Liver (tissue), 9 donors: Measurements from ENCODE around the gene LPP. TPM values are rescaled to one million over a fixed set of nuclear protein-coding genes. Genes with fewer than 3 reads are reported as not detected.

Experiments
- DNase-seq: peaks from one replicate; pipeline ENCODE4 v3.0.0-alpha.2; 2017; ENCODE audit warnings: low spot score
- H3K27ac ChIP-seq, 2 donors: one replicate each; pipeline ENCODE4 v1.7.0; 2013; ENCODE audit warnings: inconsistent platforms in 2 of 2, low read length in 2 of 2, control low read depth in 1 of 2, low read depth in 1 of 2, mild to moderate bottlenecking in 1 of 2
- H3K27me3 ChIP-seq, 4 donors: one replicate each; pipeline versions ENCODE4 v1.6.1 to v1.7.0; 2013; ENCODE audit warnings: low read length in 3 of 4, inconsistent platforms in 1 of 4, mild to moderate bottlenecking in 1 of 4, moderate library complexity in 1 of 4; ENCODE audit not compliant: control insufficient read depth in 4 of 4, insufficient read depth in 4 of 4
- H3K36me3 ChIP-seq, 4 donors: one replicate each; pipeline versions ENCODE4 v1.6.1 to v1.7.0; 2013; ENCODE audit warnings: low read length in 3 of 4, mild to moderate bottlenecking in 3 of 4, low read depth in 1 of 4, moderate library complexity in 1 of 4; ENCODE audit not compliant: control insufficient read depth in 4 of 4, insufficient read depth in 3 of 4
- H3K4me1 ChIP-seq, 4 donors: one replicate each; pipeline versions ENCODE4 v1.6.1 to v1.7.0; 2013; ENCODE audit warnings: low read length in 3 of 4, mild to moderate bottlenecking in 3 of 4, moderate library complexity in 1 of 4; ENCODE audit not compliant: control insufficient read depth in 4 of 4, insufficient read depth in 4 of 4
- H3K4me3 ChIP-seq, 3 donors: one replicate each; pipeline versions ENCODE4 v1.6.1 to v1.7.0; 2013; ENCODE audit warnings: low read length in 3 of 3, control low read depth in 1 of 3, low read depth in 1 of 3, mild to moderate bottlenecking in 1 of 3
- H3K9ac ChIP-seq, 2 donors: one replicate each; pipeline ENCODE4 v1.7.0; 2013; ENCODE audit warnings: low read length in 2 of 2, mild to moderate bottlenecking in 2 of 2, moderate library complexity in 2 of 2, control low read depth in 1 of 2, low read depth in 1 of 2
- H3K9me3 ChIP-seq, 4 donors: one replicate each; pipeline versions ENCODE4 v1.6.1 to v1.7.0; 2013; ENCODE audit warnings: low read length in 3 of 4; ENCODE audit not compliant: control insufficient read depth in 4 of 4
- EGR1 ChIP-seq, 2 donors: IDR thresholded peaks; 2 replicates each; pipeline ENCODE4 v1.6.1; 2016 to 2018; ENCODE audit warnings: antibody characterized with exemption in 2 of 2, low read depth in 2 of 2
- FOXA1 ChIP-seq: IDR thresholded peaks from 2 replicates; pipeline ENCODE4 v1.6.1; 2016; ENCODE audit warnings: antibody characterized with exemption
- GABPA ChIP-seq, 2 donors: IDR thresholded peaks in 1 of 2; conservative IDR thresholded peaks in 1 of 2; 2 replicates each; pipeline ENCODE4 v1.6.1; 2016; ENCODE audit warnings: antibody characterized with exemption in 2 of 2, mild to moderate bottlenecking in 1 of 2, moderate library complexity in 1 of 2
- HNF4A ChIP-seq, 2 donors: conservative IDR thresholded peaks; 2 replicates each; pipeline ENCODE4 v1.6.1; 2016; ENCODE audit warnings: antibody characterized with exemption in 2 of 2, mild to moderate bottlenecking in 2 of 2
- HNF4G ChIP-seq: IDR thresholded peaks from 2 replicates; pipeline ENCODE4 v1.6.1; 2016; ENCODE audit warnings: antibody characterized with exemption
- JUND ChIP-seq, 2 donors: IDR thresholded peaks; 2 replicates each; pipeline ENCODE4 v1.6.1; 2016; ENCODE audit warnings: antibody characterized with exemption in 2 of 2
- NR2F2 ChIP-seq: IDR thresholded peaks from 2 replicates; pipeline ENCODE4 v1.6.1; 2016; ENCODE audit warnings: antibody characterized with exemption
- RAD21 ChIP-seq, 2 donors: IDR thresholded peaks; 2 replicates each; pipeline ENCODE4 v1.6.1; 2016; ENCODE audit warnings: antibody characterized with exemption in 2 of 2, mild to moderate bottlenecking in 2 of 2
- RXRA ChIP-seq, 2 donors: IDR thresholded peaks; 2 replicates each; pipeline ENCODE4 v1.6.1; 2017 to 2018; ENCODE audit warnings: antibody characterized with exemption in 2 of 2, mild to moderate bottlenecking in 1 of 2
- TAF1 ChIP-seq: conservative IDR thresholded peaks from 2 replicates; pipeline ENCODE4 v1.6.1; 2016; ENCODE audit warnings: antibody characterized with exemption, mild to moderate bottlenecking
- YY1 ChIP-seq: IDR thresholded peaks from 2 replicates; pipeline ENCODE4 v1.6.1; 2016; ENCODE audit warnings: antibody characterized with exemption, mild to moderate bottlenecking
- ZBTB33 ChIP-seq: IDR thresholded peaks from 2 replicates; pipeline ENCODE4 v1.6.1; 2016; ENCODE audit warnings: antibody characterized with exemption
- WGBS: extraction: QIAGEN DNeasy Blood & Tissue Kit; methylation state at CpG from one replicate; pipeline ENCODE4 v1.1.7; 2013; 5-methylcytosine and 5-hydroxymethylcytosine counted together
- polyA plus RNA-seq, 2 donors: library from polyadenylated mRNA; stranded (reverse) in 1 of 2; unstranded in 1 of 2; fragments of 200-250 nt in 1 of 2; fragments of >200 nt in 1 of 2; fragmentation: Nextera tagmentation in 1 of 2; extraction: Ambion mirVana in 1 of 2; gene quantifications; one replicate each; pipeline versions ENCODE4 v1.2.1 to v1.2.3, GENCODE V29; 2013 to 2015
- total RNA-seq, 2 donors: library from RNA; depleted of rRNA; stranded (reverse); fragments of >200 nt; gene quantifications; one replicate each; pipeline ENCODE4 v1.2.3, GENCODE V29; 2014
- TF ChIP-seq, protein P1 (sequence below): IDR thresholded peaks from 2 replicates; pipeline ENCODE4 v1.6.1; 2016; ENCODE audit warnings: antibody characterized with exemption, mild to moderate bottlenecking
- TF ChIP-seq, protein P2 (sequence below): IDR thresholded peaks from 2 replicates; pipeline ENCODE4 v1.6.1; 2016; ENCODE audit warnings: antibody characterized with exemption
- TF ChIP-seq, protein P3 (sequence below): IDR thresholded peaks from 2 replicates; pipeline ENCODE4 v1.6.1; 2016; ENCODE audit warnings: antibody characterized with exemption
- TF ChIP-seq, protein P4 (sequence below): fragments of 150-350 bp; IDR thresholded peaks from 2 replicates; pipeline ENCODE4 v1.5.1; 2017; ENCODE audit warnings: improper control_type of control experiment, low read depth, low read length; ENCODE audit not compliant: missing input control
- donor health status: healthy.
- donor health status: healthy.
- donor health status: healthy.
- donor health status: healthy.
- donor health status: healthy.

The LPP gene
- total and polyA plus RNA-seq, 4 donors: 3.3 to 53.7 (median 28.2) TPM

DNA sequence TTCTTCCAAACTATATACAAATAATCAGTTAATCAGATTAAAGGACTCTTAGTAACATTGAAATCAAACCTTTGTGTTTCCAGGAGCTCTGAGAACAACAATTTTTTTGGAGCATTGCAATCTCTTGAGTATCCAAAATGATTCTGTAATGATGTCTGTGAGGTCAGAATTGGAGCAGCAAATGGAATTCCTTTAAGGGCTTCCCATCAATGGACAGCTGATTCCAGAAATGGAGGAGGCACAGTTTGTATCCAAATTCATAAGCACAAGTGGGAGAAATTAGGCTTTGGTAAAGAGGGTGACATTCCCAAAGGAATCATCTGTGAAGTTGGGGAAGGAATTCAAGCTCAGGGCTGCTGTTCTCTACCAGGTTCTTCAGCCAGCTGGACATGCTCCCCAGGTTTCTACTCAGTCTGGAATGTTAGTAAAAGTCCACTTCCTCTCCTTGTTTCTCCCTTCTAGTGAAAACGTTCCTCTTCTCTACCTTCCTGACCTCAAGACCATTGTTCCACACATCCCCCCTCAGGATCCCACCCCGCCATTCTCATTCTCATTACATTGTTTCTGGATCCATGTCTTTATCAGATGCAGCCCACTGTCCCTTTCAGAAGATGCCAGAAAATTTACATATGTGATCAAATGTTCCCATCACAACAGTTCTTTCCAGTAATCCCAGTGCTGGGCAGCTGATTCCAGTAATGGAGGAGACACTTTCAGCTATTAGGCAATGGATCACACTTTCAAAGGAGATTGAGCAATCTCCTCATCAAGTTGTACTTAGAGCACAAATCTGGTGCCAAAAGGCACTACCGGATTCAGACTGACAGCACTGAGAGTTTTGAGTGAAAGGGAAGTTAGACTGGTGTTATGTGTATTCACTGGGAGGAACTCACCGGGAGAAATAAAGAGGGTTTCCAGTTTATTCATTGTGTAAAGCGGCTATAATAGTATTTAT lies 626.5 kb downstream of the LPP start (continued):
- TF ChIP-seq, protein P1, sequence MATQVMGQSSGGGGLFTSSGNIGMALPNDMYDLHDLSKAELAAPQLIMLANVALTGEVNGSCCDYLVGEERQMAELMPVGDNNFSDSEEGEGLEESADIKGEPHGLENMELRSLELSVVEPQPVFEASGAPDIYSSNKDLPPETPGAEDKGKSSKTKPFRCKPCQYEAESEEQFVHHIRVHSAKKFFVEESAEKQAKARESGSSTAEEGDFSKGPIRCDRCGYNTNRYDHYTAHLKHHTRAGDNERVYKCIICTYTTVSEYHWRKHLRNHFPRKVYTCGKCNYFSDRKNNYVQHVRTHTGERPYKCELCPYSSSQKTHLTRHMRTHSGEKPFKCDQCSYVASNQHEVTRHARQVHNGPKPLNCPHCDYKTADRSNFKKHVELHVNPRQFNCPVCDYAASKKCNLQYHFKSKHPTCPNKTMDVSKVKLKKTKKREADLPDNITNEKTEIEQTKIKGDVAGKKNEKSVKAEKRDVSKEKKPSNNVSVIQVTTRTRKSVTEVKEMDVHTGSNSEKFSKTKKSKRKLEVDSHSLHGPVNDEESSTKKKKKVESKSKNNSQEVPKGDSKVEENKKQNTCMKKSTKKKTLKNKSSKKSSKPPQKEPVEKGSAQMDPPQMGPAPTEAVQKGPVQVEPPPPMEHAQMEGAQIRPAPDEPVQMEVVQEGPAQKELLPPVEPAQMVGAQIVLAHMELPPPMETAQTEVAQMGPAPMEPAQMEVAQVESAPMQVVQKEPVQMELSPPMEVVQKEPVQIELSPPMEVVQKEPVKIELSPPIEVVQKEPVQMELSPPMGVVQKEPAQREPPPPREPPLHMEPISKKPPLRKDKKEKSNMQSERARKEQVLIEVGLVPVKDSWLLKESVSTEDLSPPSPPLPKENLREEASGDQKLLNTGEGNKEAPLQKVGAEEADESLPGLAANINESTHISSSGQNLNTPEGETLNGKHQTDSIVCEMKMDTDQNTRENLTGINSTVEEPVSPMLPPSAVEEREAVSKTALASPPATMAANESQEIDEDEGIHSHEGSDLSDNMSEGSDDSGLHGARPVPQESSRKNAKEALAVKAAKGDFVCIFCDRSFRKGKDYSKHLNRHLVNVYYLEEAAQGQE: peak; percentile 68
- TF ChIP-seq NR2F2 (peak; percentile 34), RXRA (IDR thresholded peaks at IDR 0.05) (peak; percentile 85 to 88), EGR1 (IDR thresholded peaks at IDR 0.05; ENCODE audit: low read depth in 2 of 2) (peak; percentile 56 to 68), GABPA (IDR thresholded peaks at IDR 0.05 in 1 of 2, conservative IDR thresholded peaks at IDR 0.05 in 1 of 2) (peak; percentile 11 to 51)
- TF ChIP-seq, protein P2, sequence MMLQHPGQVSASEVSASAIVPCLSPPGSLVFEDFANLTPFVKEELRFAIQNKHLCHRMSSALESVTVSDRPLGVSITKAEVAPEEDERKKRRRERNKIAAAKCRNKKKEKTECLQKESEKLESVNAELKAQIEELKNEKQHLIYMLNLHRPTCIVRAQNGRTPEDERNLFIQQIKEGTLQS: peak; percentile 78

- Histone ChIP-seq H3K36me3 (no peaks in the 10 kb centered on the region), H3K4me1 (peaks cover 14 to 52% (median 34%) of the 10 kb centered on the region in 4 donors), H3K27me3 (no peaks in the 10 kb centered on the region), H3K9ac (no peak overlapping the region), H3K27ac (peak overlapping the region in 1 of 2 donors; percentile 2), H3K4me3 (no peak overlapping the region), H3K9me3 (no peaks in the 10 kb centered on the region)
- no peak for DNase-seq
- TF ChIP-seq HNF4A (conservative IDR thresholded peaks at IDR 0.05) (no peak), HNF4G (no peak), TAF1 (no peak), YY1 (no peak), NR2F2 (no peak), RXRA (IDR thresholded peaks at IDR 0.05) (no peak), RAD21 (IDR thresholded peaks at IDR 0.05) (no peak), ZBTB33 (no peak), FOXA1 (no peak), JUND (IDR thresholded peaks at IDR 0.05) (no peak)
- TF ChIP-seq, protein P3, sequence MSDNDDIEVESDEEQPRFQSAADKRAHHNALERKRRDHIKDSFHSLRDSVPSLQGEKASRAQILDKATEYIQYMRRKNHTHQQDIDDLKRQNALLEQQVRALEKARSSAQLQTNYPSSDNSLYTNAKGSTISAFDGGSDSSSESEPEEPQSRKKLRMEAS: no peak
- TF ChIP-seq, protein P4, sequence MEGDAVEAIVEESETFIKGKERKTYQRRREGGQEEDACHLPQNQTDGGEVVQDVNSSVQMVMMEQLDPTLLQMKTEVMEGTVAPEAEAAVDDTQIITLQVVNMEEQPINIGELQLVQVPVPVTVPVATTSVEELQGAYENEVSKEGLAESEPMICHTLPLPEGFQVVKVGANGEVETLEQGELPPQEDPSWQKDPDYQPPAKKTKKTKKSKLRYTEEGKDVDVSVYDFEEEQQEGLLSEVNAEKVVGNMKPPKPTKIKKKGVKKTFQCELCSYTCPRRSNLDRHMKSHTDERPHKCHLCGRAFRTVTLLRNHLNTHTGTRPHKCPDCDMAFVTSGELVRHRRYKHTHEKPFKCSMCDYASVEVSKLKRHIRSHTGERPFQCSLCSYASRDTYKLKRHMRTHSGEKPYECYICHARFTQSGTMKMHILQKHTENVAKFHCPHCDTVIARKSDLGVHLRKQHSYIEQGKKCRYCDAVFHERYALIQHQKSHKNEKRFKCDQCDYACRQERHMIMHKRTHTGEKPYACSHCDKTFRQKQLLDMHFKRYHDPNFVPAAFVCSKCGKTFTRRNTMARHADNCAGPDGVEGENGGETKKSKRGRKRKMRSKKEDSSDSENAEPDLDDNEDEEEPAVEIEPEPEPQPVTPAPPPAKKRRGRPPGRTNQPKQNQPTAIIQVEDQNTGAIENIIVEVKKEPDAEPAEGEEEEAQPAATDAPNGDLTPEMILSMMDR: no peak
- TF ChIP-seq, protein P1: no peak
- TF ChIP-seq, protein P2: no peak
- 86% methylated on average over 2 of the region's 2 CpGs for WGBS
Measured at GRCh38 chr3:188782613-188783124, 628.7 kb downstream of the LPP start.
